Measurements from ENCODE around the gene GRIA2.

GRIA2 gene

DNA sequence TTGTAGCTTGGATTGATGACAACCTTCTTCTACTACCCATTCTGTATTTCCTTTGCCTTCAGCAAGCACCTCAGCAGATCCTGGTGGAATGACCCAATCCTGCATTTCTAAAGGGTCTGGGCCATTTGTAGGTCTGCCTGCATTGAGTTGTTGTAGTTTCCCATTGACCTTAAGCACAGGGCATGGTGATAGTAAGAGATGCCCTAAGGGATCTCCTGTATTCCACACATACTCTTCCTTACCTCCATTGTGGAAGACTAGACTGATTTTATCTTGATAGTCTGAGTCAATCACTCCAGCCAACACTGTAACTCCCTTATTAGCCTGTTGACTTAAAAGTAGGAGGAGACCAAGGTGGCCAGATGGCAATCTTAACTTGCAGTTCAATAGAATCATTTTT is 184.5 kb downstream of the GRIA2 start:
- FAIRE-seq: no peak
